GM19324 (cell line): Measurements from ENCODE around the gene PRR15L.
"Not testable (repeated sequence)": the region's sequence is repeated elsewhere in the genome, so short reads cannot be mapped to it uniquely, and the experiment has no call there.

ENCODE experiments used
- ATAC-seq: cut with Tn5 transposase; IDR thresholded peaks from one replicate; pipeline ENCODE4 v1.9.1; 2021; ENCODE audit warnings: mild to moderate bottlenecking, moderate library complexity; ENCODE audit not compliant: unreplicated experiment, low FRiP score

PRR15L gene, protein sequence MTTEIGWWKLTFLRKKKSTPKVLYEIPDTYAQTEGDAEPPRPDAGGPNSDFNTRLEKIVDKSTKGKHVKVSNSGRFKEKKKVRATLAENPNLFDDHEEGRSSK

DNA sequence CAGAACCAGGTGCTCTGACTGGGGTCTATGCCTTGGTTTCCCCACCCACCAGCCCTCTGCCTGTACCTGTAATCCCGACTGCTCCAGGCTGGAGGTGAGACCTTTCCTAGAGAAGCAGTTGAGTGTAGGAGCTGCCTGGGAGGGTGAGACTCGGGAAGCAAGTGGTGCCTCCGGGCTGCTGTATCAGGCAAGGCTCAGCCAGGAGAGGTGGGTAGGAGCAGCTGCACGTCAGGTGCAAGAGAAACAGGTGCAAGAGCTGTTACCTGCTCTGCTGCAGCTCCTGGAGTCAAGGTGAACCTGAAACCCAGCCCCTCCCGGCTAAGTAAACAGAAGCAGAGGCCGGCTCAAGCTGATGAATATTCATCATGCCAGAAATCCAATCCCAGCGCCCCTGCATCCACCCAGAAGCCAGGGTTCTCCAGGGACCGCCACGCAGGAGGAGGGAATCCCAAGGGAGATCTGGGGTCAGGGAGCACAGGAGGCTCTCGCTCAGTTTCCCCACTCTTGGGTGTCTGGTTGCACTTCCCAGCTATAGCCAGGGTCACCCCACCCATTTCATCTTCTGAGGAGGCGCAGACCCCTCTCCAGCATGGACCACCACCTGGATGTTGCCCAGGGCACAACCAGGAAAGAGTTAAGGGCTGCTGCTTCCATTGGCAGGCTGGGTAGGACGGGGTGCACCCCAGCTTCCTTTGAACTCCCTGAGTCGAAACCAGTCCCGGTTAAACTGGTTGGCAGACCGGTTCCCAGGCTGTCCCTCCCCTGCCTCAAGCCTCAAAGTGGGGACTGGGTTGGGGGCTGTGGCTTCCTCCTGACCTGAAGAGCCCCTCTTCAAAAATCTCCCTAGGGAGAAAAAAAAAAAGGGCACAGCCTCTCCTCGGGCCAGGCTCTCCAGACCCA is at the start of gene PRR15L:
TSS of gene PRR15L (minus strand) at position 293 of the 900 bp plus-strand sequence. CDS start 4,649 bp downstream, outside the sequence.
- no peak for ATAC-seq

DNA sequence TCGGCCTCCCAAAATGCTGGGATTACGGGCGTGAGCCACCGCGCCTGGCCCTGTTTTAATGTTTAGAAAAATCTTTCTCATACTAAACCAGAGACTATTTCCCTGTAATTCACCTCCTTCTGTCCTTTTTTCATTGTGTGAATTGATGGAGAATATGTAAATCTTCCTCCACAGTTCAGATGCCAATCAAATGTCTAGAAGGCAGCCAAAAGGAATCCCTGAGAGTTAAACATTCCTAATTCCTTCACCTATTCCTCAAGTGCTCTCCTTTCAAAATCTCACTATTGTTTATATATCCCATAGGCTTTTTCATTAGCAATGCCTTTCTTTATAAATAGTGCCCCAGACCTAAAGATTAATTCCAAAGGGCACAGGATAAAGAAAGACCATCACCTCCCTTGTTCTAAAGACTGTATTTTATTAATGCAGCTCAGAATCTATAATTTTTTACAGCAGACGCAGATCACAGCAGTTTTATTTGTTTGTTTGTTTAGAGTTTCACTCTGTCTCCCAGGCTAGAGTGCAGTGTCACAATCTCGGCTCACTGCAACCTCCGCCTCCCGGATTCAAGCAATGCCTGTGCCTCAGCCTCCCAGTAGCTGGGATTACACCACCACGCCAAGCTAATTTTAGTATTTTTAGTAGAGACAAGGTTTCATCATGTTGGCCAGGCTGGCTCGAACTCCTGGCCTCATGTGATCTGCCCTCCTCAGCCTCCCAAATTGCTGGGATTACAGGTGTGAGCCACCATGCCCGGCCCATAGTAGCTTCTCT is 49.4 kb upstream of the PRR15L start:
- ATAC-seq: no peak

DNA sequence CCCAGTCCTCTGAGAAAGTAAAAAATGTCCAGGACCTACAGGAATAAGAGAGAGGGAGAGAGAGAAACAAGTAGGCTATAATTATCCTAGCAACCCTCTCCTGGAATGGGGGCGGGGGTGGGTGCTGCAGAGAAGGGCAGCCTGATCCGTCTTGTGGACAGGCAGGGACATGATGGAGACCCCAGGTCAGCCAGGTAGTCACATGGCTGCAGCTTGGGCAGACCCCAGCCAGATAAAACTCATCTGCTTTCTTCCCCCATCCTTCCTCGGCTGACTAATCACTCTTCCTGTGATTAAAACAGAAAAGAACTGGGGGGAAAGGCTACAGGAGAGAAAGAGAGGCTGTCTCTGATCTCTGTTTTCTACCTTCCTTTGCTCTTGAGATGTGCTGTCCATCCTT is 47.3 kb upstream of the PRR15L start:
- no peak for ATAC-seq

DNA sequence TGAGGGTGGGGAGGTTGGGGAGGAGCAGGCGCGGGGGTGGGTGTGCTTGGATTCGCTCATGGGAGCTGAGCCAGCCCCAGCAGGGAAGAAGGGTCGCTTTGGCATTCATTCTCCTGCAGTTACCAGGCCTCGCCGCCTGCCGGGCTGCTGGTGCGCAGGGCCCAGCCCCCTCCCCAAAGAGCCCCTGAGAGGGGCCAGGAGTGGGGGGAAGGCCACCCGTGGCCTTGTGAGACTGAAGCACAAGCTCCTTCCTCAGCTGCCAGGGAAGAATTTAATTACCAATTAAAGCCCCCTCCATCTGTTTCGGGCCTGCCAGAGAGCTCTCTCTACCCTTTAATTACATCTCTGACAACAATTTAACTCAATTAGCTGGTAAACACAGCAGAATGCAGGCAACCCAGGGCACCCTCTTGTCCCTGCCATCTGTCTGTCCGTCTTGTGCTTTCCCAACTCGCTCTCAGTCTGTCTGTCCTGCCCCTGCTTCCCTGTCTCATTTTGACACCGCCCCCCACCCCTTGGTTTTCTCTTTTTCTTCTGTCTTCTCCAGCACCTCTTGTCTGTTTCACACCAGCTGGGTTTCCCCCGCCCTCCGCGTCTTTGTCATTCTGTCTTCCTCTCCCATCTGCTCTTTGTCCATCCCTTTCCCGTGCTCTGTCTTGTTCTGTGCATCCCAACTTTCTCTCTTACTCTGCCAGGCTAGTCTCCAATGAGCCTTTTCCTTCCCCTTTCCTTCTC is 45.9 kb upstream of the PRR15L start:
- ATAC-seq: no peak

DNA sequence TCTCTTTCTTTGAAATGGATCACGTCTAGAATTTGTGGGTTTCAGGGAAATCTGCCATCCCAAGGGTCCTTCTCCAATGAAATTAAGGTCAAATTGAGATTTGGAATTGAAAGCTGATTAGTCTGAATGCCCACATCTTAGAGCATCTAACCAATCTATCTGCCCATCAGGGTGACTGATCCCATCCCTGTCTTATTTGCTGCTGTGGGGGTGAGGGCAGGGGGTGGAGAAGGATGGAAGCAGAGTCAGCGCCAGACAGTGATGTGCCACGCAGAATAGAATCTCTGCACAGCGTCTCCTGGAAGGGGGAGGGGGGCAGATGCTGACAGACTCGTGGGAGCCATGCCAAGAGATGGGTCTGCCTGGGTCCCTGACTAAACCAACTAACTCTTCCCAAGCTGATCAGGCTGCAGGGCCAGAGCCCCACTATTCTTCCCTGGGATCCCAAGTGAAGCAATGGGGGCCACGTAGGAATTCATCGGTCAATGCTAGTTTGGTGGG is 45.3 kb upstream of the PRR15L start:
- no peak for ATAC-seq

DNA sequence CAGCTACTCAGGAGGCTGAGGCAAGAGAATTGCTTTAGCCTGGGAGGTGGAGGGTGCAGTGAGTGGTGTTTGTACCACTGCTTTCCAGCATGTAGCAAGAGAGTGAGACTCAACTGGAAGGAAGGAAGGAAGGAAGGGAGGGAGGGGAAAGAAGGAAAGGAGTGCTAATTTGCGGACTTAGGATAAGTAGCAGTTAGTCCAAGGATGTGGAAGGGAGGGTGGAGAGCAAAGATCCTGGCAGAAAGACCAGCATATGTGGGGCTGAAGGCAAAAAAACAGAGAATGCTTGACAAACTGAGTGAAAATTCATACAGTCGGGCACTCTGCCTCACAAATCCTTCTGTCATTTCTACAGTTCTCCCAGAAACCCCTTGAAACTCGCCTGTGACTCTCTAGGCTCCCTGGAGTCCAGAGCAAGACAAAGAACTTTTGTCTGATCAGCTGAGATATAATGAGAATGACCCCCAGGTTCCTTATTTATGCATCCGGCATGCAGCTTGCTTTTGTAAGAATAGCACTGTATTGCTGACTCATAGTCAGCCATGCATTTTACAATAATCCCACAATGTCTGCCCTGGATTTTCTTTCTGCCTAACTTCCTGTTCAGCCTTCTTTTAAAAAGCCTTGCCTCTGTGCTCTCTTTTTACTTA is 44.7 kb upstream of the PRR15L start:
- no peak for ATAC-seq

DNA sequence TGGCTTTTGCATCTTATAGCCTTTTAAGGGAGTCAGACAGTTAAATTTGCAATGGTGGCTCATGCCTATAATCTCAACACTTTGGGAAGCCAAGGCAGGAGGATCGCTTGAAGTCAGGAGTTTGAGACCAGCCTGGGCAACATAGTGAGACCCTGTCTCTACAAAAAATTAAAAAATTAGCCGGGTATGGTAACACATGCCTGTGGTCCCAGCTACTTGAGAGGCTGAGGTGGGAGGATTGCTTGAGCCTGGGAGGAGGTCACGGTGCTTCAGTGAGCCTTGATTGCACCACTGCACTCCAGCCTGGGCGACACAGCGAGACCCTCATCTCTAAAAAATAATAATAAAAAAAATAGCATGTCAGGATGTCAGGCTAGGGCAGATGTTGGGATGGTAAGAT is 44.0 kb upstream of the PRR15L start:
- ATAC-seq: not testable (repeated sequence)

DNA sequence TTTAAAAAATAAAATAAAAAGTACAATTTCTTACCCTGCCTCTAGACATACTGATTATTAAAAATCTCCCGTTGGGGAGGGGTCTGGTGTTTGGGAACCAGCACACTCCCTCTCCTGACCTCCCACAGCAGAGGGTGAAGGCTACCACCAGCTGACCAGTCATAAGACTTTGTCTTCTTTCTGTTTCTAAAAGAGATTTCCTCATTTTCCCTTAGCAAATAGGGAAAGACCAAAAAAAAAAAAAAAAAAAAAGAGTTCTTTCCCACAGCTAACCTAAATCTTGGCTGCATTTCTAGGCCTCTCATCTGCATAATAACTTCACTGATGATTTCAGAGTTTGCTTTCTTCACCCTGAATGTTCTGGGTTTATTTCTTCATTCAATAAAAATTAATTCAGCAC is 43.5 kb upstream of the PRR15L start:
- no peak for ATAC-seq

DNA sequence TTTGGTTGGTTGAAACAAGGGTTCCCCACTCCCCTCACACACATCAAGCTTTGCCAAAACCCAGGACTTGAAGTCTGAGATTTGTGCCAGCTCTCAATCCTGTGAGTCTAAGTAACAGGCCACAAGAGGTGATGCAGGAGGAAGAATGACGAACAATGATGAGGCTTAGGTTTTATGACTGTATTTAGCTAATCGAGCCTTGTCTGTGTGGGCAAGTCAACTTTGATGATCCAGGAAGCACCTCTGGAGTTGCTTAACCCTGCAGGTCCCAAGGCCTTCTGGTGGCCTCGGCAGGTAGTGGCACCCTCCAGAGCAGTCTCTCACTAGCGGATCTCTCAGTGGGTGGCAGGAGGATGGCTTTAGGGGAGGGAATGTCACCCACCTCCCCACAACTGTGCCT is 41.9 kb upstream of the PRR15L start:
- ATAC-seq: no peak

DNA sequence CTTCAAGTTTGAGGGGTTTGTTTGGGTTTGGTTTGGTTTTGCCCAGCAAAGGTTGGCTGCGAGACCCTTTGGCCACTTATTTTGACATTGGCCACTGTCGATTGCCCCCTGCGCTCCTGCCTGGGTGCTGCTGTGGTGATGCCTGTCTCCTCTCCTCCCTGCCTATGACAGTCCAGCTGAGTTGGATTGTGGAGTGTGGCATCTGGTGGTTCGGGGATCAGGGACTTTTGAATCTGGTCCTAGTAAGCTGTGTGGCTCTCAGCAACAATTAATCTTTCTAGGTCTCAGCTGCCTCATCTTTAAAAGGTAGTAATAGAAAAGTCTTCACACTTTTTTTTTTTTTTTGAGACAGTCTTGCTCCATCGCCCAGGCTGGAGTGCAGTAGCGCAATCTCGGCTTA is 40.4 kb upstream of the PRR15L start:
- no peak for ATAC-seq

DNA sequence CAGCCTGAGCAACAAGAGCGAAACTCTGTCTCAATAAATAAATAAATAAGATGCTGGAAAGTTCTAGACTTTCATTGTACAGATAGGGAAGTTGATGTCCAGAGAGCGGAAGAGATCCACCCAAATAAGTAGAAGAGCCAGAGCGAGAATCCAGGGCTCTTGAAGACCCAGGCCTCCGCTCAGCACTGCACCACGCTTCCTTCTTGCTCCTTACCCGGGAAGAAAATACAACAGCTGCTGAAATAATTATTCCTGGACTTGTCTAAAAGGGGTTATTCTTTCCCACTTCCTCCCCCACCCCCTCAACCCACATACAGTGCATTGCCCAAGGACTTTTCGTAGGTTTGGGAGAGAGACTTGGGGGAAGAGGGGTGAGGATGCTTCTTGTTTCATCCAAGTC is 39.9 kb upstream of the PRR15L start:
- no peak for ATAC-seq

DNA sequence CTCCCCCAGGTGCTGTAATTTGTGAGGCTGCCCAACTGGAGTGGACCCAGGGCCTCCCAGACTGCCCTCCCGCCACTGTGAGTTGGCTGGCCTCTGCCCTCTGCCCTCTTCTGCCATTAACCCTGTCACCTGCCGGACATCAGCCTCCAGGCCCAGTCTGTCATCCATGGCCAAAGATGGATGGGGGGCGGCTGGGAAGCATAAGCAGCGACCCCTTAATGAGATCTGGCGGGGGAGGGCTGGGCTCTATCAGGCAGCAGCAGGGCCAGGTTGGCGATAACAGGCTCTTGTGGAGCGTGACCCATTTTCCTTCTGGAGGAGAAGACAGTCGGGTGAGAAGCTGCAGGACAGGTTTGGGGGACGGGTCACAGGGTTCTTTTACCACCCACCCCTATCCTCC is 38.5 kb upstream of the PRR15L start:
- ATAC-seq: no peak

DNA sequence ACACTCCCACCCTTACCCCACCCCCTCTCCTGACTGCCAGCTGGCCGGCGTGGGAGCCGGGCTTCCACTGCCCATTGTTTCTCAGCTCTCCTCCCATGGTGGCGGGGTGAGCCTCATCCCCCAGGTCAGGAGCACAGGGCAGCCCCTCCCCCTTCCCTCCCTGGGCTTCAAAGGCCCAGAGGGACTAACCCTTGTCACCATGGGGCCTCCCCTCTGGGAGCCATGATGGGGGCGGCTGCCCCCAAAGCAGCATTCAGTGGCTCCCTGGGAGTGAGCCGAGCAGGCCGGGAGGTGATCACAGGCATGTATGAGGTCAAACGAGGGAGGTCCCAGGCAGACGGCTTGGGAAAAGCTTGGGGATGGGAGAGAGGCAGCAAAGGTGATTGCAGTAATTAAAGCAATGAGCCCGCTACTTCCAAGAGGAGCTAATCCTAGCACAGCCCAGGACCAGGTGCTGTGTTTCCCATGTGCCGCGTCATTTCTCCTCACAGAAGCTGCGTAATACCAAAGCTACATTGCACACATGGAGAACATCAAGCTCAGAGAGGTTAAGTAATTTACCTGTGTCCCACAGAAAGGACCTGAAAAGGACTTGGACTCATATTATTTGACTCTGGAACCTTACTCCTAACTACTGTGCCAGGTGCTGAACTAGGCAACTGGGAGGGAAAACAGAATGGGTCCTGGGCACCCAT is 37.7 kb upstream of the PRR15L start:
- no peak for ATAC-seq

DNA sequence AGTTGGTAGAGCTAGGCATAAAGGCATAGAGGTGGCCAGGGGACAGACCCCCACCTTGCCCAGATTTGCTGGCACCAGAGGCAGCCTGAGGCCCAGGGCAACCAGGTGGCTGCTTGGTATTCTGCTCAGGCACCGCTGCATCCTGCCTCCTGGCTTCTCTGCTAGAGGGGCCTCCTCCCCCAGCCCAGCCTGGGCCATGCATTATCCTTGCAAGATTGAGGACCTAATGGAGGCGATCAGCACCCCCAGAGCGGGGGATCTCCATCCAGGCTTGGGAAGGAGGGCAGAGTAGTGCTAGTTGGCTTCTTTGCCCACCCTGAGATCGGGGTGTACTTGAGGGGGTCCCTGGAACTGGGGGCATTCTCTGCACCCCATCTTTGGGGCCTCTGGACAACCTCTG is 37.0 kb upstream of the PRR15L start:
- no peak for ATAC-seq

DNA sequence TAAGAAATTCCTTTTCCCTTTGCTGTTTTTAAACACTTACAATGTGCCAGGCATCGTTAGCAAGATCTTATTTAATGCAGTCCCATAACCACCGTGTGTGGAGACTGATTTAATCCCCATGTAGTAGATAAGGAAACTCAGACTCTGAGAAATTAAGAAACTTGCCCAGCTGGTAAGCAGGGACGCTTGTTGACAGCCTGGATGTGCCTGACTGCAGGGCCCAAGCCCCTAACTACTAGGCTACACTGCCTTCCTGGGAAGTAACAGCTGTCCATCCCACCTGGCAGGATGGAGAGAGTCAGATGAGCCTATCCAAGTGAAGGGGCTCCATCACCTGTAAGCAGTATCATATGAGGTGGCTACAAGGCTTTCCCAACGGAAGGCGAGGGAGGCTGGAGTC is 36.3 kb upstream of the PRR15L start:
- ATAC-seq: no peak

DNA sequence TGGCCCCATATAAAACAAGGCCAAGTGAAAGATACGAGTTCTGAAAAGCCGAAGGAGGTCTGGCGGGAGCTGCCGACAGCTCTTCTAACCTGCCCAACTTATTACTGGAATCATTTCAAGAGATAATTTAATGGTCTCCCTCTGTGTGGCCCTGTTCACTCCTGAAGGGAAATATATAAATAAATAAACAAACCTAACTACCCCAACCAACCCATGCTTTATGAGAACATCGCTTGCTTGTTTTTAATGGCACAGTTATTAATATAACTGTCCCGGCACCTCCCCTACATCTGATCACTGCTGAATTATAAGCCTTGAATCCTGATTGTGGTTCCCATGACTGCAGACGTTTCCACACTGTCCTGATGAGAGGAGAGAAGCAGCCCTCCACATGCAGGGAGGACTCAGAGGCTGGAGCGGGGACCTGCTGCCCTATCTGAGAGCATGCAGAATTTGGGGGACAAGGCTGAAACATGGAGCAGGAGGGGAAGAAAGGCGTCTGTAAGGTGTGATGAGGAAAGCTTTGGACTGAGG is 35.4 kb upstream of the PRR15L start:
- ATAC-seq: no peak

DNA sequence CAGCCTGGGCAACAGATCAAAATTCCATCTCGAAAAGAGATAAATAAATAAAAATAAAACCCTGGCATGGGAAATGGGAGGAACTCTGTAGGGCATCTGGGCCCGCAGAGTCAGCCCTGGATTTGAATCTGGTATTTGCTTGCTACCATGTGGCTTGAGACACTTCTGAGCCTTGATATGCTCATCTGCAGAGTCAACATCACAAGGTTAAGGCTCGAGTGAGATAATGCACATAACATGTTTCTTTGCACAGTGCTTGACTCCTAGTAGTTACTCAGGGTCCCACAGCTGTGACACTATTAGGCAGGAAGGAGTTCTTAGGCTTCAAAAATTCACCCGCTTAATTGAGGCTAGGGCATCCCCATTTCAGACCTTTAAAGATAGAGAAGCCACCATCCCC is 34.5 kb upstream of the PRR15L start:
- ATAC-seq: no peak

DNA sequence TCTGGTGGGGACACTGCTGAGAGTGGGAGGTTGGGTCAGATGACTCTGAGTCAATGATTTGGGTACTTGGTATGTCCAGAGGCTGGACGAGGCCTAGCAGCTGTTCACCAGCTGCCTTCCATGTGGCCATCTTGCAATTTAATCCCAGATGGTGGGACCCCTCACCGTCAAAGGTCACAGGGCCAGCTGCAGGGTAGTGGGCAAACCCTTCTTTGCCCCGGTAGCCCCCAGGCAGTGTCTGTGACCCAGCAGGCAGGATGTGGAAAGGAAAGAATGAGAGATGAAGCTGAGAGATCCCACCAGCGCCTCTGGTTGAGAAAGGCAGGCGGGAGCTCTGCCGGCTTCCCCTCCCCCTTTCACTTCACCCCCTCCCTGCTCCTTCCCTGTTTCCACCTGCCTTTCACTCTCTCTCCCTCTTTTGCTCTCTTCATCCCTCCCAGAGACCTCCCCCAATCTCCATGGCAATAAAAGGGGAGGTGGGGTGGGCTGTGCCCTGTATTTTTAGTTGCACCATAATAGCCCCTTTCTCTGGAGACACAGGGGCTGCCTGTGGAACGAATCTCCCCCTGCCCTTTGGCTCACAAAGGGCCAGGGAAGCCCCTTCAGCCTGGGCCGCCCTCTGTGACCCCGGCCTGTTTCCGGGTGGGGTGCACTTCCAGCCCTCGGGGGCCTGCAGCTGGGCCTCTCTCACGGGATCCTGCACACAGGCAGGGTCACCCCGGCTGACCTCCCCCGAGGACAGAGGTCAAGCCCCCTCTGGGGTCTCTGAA is 33.5 kb upstream of the PRR15L start:
- ATAC-seq: no peak

DNA sequence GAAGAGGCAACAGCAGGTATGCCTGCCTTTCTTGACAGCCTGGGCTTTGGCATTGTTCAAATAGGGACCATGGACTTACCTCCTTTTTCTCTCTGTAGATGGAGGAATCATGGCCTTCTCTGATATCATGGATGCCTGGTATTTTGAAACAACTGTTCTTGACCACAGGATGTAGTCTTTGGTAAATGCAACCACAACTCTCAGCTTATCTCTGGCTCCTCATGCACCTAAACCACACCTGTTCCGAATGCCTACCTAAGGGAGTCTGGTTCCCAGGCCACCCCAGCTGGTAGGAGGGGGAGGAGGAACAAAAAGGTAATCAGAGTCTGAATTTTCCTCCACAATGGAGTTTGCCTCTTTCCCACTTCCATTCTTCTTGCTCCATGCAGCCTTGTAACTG is 32.0 kb upstream of the PRR15L start:
- no peak for ATAC-seq
